OCI-M2 (cell line): ENCODE data around the gene MDH2.
"Not testable (repeated sequence)": the region's sequence is repeated elsewhere in the genome, so short reads cannot be mapped to it uniquely, and the experiment has no call there.

Source experiments
- DNase-seq: peaks from one replicate; lab custom pipeline; 2025; ENCODE audit not compliant: unreplicated experiment; lab: John Stamatoyannopoulos, UW

MDH2 gene

DNA sequence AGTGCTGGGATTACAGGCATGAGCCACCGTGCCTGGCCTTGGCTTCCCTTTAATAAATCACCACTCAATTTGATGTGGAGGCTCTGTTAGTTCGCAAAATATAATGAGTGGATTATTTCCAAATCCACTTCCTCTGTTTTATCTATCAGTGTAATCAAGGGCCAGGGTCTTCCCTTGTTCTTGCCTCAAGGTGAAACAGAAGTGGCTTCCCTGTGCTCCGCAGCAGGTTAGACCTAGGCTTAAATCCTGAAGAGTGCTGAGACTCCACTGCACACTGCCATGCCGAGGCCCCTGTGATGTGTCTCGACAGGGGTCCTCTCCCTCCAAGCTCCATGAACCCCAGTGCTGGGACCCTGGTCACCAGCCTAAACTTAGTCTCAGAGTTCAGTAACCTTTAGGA lies 59.0 kb downstream of the MDH2 start:
- no peak for DNase-seq

DNA sequence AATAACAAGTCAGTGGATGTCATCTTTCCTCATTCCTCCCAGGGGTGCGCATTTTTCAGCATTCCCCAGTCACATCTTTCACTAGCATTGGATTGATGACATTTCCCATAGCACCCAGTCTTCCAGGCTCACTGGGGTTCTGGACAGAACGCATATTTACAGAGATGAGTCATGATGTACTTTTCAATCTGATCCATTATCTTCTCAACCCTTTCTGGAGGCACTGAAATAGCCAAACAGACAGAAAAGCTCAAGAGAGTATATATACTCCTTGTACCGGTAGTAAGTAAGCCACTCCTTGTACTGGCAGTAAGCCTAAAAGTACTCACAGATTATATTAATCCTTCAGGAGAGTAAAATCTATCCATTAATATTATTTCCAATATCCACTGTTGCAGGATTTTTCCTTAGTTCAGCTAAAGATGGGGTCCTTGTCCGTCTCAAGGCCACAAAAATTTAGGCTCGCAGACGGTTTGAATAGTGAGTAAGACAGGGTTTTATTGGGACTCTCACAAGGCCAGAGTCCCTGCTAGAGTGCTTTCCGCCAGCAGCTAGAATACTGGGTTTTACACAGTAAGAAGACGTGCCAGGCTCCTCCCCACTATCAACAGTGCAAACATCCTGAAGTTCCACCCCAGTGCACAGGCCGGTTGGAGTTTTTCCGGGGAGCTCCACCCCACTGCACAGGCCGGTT lies 60.8 kb downstream of the MDH2 start:
- DNase-seq, result no peak

DNA sequence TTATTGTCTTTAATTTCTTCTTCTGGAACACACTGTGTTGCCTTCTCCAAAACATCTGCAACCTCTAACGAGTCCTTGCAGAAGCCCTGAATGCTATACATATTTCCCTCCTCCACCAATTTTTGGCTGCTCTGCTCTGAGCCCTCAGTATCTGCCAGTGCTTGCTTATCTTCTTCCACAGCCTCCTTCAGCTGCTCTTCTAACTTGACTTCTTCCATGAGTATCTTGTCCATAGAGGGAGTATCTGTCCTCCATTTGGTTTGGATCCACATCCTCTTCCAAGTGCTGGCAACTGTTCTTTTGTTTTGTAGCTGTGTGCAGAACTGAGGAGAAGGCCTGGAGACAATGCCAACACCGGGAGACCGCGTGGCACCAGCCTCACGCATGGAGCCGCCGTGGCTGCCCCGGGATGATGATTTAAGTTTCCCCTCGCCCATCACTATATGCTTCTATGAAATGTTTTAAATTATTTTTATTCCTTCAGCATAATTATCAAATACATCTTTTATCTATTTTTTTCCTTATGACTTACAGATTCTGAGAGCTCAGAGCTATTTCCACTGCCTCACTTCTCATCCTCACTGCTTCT lies 65.2 kb downstream of the MDH2 start:
- DNase-seq, result not testable (repeated sequence)

DNA sequence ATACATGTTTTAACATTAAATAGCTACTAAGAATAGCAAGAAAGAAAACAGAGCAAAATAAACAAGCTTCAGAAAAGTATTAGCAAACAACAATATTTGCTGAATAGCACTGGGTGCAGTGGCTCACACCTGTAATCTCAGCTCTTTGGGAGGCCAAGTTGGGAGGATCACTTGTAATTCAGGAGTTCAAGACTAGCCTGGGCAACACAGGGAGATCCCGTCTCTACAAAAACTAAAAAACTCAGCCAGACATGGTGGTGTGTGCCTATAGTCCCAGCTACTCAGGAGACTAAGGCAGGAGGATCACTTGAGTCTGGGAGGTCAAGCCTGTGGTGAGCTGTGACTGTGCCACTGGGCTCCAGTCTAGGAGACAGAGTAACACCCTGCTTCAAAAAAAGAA lies 66.8 kb downstream of the MDH2 start:
- not testable (repeated sequence) for DNase-seq
